Measurements from ENCODE around the gene MFAP4.
A peak's percentile ranks its signal among the peaks of the same experiment; 100 is the strongest.

Gene MFAP4

DNA sequence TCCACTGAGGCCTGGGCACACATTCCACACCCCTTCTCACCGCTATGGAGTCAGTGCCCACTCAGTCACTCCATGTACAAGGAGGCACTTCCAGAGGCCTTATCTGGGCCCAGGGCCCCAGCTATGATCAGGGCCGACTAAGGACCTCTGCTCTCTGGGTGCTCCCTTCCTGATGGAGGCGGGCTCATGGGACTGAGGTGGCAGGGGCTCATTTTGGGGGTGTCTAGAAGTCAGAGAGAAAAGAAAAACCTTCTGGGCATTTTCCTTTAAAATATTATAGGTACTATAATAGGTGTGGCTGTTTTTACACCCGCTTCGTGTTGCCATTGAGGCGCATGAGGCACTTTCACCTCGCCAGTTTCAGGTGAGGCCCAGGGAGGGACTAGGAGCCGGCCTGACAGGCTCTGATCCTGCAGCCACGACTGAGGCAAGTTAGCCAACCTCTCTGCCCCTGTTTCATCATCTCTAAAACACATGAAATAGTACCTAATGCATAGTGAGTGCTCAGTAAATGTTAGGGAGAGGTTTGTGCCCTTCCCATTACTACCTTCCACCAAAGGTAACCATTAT is 38.8 kb downstream of the MFAP4 start:
- DNase-seq (ENCODE audit: low read depth in 3 of 3) = no peak

GRCh38 chr17:19347323-19348080 is 39.5 kb downstream of the MFAP4 start:
- DNase-seq (ENCODE audit: low read depth in 3 of 3) = no peak

DNA sequence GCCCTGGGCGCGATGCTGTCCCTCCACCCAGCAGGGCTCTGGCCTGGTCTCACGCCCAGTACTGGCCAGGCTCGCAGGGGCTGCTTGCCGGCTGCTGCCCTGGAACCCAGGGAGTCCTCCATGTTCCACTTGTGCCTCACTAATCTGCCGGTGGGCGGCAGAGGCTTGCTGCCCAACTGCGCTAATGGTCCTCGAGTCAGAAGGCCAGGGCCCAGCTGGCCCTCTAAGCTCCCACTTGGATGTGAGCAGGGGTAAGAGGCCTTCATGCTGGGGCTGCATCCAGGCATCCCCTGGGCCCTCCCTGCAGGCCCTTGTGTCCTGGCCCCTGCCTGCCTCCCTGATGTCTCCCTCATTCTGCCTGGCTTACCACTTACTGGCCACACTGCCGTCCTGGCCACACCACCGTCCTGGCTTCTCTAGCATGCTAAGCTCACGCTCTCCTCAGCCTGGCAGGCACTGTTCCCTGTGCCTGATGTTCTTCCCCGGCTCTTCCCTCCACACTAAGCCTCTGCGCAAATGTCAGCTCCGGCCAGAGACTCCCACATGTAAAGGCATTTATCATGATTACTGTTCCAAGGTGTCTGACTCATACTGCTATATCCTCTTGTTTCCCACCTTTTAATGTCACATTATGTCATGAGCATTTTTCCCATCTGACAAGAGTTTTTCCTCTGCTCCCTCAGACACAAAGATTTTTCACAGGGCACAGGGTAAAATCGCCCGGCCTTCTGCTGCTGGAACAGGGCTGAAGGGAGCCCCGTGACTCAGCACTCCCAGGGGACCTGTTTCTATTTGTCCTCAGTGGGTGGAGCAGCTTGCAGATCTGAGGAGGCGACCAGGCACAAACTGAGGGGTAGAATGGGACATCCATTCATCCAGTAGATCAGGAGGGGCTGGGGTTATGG is 40.4 kb downstream of the MFAP4 start:
- no peak for DNase-seq (ENCODE audit: low read depth in 3 of 3)

DNA sequence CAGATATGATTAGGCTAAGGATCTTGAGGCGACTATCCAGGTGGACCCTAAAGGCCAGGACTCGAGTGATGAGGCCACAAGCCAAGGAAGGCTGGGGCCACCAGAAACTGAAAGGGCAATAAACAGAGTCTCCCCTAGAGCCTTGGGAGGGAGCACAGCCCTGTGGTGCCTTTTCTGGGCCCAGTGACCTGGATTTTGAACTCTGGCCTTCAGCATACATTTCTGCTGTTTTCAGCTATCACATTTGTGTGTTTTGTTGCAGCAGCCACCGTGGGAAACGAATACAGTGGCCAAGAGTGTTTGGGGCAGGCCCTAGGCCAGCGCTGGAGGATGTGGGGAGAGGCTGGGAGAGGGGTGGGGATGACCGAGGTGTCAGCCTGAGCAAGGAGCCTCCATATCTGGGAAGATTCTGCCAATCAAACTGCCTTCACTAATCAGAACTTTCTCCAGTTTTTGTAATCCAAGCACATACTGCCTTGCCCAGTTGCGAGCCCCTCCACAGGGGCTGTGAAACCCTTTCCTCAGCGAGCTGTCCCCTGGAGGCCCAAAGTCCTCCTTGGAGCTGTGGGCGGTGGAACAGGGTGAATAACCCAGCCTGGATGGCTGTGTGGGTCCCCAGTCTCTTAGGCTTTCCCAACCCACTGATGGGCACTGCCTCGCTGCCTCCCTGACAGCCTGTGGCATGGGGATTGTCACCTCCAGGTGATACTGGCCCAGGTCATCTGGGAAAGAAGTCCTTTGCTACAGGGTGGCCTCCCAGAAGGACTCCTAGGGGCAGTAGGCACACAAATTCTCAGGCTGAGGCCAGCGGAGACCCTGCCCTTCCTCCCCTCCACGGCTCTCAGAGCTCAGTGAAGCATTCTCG is 41.3 kb downstream of the MFAP4 start:
- DNase-seq (ENCODE audit: low read depth in 3 of 3) = no peak

- no peak for DNase-seq (ENCODE audit: low read depth in 3 of 3)
These were observed 41.9 kb downstream of the MFAP4 start for GRCh38 chr17:19345067-19345460.

DNA sequence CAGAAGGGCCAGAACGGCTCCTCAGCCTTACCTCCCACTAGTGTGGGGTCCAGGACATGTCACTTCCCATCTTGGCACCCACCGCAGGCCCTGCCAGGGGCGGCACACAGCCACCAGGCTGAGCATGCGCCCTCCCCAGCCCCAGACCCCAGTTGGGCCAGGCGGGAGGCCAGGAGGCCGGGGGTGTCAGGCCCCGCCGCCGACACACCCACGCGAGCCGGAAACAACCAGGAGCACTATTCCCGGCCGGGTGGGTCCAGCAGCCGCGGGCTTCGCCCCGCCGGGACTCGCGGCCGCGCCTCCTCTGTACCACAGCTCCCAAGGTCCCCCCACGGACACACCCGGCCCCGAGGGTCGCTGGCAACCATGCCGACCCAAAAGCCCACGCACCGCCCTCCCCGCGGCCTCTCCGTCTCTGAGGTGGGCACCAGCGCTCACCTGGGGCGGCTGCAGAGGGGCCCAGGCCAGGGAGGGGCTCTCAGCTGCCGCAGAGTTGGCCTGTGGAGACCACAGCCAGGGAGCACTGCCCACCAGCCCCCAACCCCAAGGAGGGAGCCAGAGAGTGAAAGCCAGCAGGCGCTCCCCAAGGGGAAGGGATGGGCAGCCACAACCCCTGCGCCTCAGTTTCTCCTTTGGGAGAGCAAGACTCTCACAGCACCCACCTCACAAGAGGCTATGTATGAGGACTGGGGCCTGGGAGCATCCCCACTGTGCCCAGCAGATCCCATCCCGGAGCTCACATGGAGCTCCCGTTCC is 42.5 kb downstream of the MFAP4 start:
- DNase-seq (ENCODE audit: low read depth in 3 of 3) = no peak

GRCh38 chr17:19343671-19344151 is 43.3 kb downstream of the MFAP4 start:
- no peak for DNase-seq (ENCODE audit: low read depth in 3 of 3)

- DNase-seq (ENCODE audit: low read depth in 3 of 3) = no peak
These were observed 43.7 kb downstream of the MFAP4 start for GRCh38 chr17:19343256-19343630.

DNA sequence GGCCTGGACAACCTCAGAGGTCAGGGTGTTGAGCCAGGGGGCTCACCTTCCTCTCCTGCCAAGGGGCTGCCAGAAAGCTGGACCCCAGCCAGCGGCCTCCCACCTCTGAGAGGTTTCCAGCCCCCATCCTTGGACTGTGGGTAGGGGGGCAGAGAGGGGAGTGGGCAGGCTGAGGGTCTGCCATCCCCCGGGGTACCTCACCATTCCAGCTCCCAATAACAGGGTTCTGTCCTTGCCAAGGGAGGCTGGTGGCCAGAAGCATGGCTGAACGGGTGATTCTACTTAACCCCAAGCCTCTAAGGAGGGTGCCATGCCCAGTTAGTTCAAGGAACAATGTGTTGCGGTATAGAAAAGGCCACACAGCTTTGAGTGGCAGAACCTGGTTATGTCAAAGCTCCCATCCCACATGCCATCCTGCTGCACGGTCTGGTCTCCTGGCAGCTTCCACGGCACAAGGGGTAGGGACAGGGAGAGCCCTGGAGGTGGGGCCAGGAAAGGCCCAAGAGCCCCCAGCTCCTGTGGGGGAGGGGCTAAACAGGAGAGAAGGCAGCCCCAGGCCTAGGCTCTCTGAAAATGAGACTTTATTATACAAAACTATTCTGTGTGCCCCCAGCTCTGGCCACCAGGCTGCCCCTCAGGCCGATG is 44.3 kb downstream of the MFAP4 start:
- DNase-seq (ENCODE audit: low read depth in 3 of 3) = no peak

GRCh38 chr17:19341641-19342610 is 45.1 kb downstream of the MFAP4 start:
- no peak for DNase-seq (ENCODE audit: low read depth in 3 of 3)

GRCh38 chr17:19341211-19341631 is 45.8 kb downstream of the MFAP4 start:
- DNase-seq (ENCODE audit: low read depth in 3 of 3) = no peak

DNA sequence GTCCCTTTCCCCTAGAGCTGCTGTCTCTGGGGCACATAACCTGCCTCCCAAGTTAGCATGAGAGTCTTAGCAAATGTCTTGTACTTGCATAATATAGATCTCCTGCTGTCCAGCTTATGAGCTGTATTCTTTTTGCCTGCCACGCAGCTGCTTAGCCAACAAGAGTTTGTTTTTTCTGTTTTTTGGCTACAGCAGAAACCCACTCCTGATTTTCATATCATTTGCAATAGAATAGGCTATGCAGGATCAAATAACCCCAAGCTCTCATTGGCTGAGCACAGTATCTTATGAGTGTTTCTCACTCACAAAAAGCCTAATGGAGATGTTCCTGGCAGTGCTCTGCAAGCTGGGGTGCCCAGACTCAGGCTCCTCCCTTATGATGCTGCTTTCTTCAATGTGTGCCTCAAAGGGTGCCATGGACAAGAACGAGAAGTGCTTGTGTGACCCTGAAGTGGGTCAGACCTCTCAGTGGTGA is 47.6 kb downstream of the MFAP4 start:
- DNase-seq (ENCODE audit: low read depth in 3 of 3) = no peak

- peak; percentile 32 to 63 (median 34) for DNase-seq (ENCODE audit: low read depth in 3 of 3)
These were observed 48.7 kb downstream of the MFAP4 start for GRCh38 chr17:19338031-19338990.

GRCh38 chr17:19337712-19338023 is 49.3 kb downstream of the MFAP4 start:
- no peak for DNase-seq (ENCODE audit: low read depth in 3 of 3)

DNA sequence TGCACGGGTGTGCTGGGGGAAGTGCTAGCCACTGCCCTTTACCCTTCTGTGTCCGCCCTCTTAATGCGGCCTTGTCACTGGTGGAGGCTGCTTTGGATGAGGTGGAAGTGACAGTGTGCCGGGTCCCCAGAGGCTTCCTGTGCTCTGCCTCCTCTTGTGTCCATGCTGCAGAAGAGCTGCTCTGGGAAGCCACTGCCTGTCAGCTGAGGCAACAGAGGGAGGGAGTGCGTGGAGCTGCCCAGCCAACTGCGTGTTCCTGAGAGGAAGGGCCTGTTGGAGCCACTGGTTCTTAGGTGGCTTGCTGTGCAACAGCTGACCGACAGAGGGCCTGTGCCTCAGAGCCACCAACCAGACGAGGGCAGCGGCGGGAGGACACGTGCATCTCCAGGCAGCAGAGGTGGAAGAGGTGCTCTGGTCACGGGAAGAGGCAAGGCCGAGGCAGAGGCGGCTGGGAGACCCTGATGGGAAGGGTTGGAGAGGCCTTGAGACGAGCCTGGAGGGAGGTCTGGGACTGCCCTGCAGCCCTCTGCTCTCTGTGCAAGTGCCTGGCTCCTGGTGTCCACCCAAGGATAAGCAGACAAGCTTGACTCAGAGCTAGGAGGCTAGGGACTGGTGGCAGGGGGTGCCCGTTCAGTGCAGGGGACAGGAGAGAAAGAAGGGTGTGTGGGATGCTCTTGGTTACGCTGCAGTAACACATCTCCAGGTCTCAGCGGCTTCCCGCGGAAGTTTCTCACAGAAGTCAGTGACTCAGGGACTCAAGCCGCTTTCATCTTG is 49.9 kb downstream of the MFAP4 start:
- DNase-seq (ENCODE audit: low read depth in 3 of 3) = no peak

- DNase-seq (ENCODE audit: low read depth in 3 of 3) = no peak
These were observed 50.9 kb downstream of the MFAP4 start for GRCh38 chr17:19335951-19336631.

- no peak for DNase-seq (ENCODE audit: low read depth in 3 of 3)
These were observed 52.7 kb downstream of the MFAP4 start for GRCh38 chr17:19334331-19334730.
